ENCODE measurements around the gene PDE8B.

Gene PDE8B

GRCh38 chr5:77328930-77329647, 118.6 kb downstream of the PDE8B start:
- no peak for DNase-seq

- no peak for DNase-seq
Measured at GRCh38 chr5:77329664-77330430, 119.4 kb downstream of the PDE8B start.

GRCh38 chr5:77333036-77333435, 122.6 kb downstream of the PDE8B start:
- DNase-seq, result no peak

- DNase-seq, result no peak
Measured at GRCh38 chr5:77333451-77334123, 123.1 kb downstream of the PDE8B start.

GRCh38 chr5:77337246-77337645, 126.8 kb downstream of the PDE8B start:
- DNase-seq, result no peak

- no peak for DNase-seq
Measured at GRCh38 chr5:77337686-77338085, 127.2 kb downstream of the PDE8B start.

- DNase-seq, result no peak
Measured at GRCh38 chr5:77339337-77339890, 128.9 kb downstream of the PDE8B start.

GRCh38 chr5:77343165-77343564, 132.7 kb downstream of the PDE8B start:
- DNase-seq, result no peak

- DNase-seq, result no peak
Measured at GRCh38 chr5:77347435-77348098, 137.1 kb downstream of the PDE8B start.

- DNase-seq, result no peak
Measured at GRCh38 chr5:77353251-77353650, 142.8 kb downstream of the PDE8B start.

GRCh38 chr5:77354454-77354853, 144.0 kb downstream of the PDE8B start:
- DNase-seq, result no peak

- no peak for DNase-seq
Measured at GRCh38 chr5:77355080-77355479, 144.6 kb downstream of the PDE8B start.

- DNase-seq, result no peak
Measured at GRCh38 chr5:77355751-77356150, 145.3 kb downstream of the PDE8B start.

GRCh38 chr5:77356740-77357139, 146.3 kb downstream of the PDE8B start:
- peak; percentile 64 for DNase-seq

GRCh38 chr5:77358255-77359205, 148.1 kb downstream of the PDE8B start:
- no peak for DNase-seq

- no peak for DNase-seq
Measured at GRCh38 chr5:77359231-77359630, 148.8 kb downstream of the PDE8B start.

GRCh38 chr5:77360381-77360780, 149.9 kb downstream of the PDE8B start:
- DNase-seq, result no peak

GRCh38 chr5:77360973-77361372, 150.5 kb downstream of the PDE8B start:
- DNase-seq, result no peak

- no peak for DNase-seq
Measured at GRCh38 chr5:77366717-77367500, 156.4 kb downstream of the PDE8B start.

GRCh38 chr5:77367741-77368140, 157.3 kb downstream of the PDE8B start:
- DNase-seq, result peak; percentile 29

GRCh38 chr5:77368367-77368766, 157.9 kb downstream of the PDE8B start:
- no peak for DNase-seq
